Thyroid gland (tissue), 4 donors: Measurements from ENCODE around the gene SLC24A4. TPM values are rescaled to one million over a fixed set of nuclear protein-coding genes. Genes with fewer than 3 reads are reported as not detected.

Source experiments
- DNase-seq, 2 donors: peaks; one replicate each; pipeline ENCODE4 v3.0.0-alpha.2; 2019
- H3K27ac ChIP-seq, 3 donors: fragments of 200-600 bp; sonication (generic); 1 replicate in 2 of 3; 2 replicates in 1 of 3; pipeline ENCODE4 v1.5.1; 2016 to 2019; ENCODE audit warnings: mild to moderate bottlenecking in 1 of 3, moderate library complexity in 1 of 3
- H3K27me3 ChIP-seq: fragments of 200-600 bp; sonication (generic); one replicate; pipeline ENCODE4 v1.5.1; 2019
- H3K36me3 ChIP-seq, 2 donors: fragments of 200-600 bp; sonication (generic); one replicate each; pipeline ENCODE4 v1.5.1; 2016 to 2019
- H3K4me1 ChIP-seq, 2 donors: fragments of 200-600 bp; sonication (generic); one replicate each; pipeline ENCODE4 v1.5.1; 2017 to 2019
- H3K4me3 ChIP-seq, 3 donors: fragments of 200-600 bp; sonication (generic); replicated peaks in 1 of 3; 1 replicate in 2 of 3; 2 replicates in 1 of 3; pipeline ENCODE4 v1.5.1; 2016; ENCODE audit warnings: mild to moderate bottlenecking in 1 of 3
- H3K9me3 ChIP-seq: fragments of 200-600 bp; sonication (generic); one replicate; pipeline ENCODE4 v1.5.1; 2017
- CTCF ChIP-seq, 6 experiments: fragments of 200-600 bp in 3 of 6; fragments of 450-650 bp in 3 of 6; sonication (generic) in 3 of 6; IDR thresholded peaks; one replicate each; pipeline ENCODE4 v1.5.1; 2016 to 2019; ENCODE audit warnings: antibody characterized with exemption in 6 of 6, mild to moderate bottlenecking in 2 of 6, inconsistent platforms in 1 of 6, moderate library complexity in 1 of 6
- POLR2A ChIP-seq, 2 donors: fragments of 450-650 bp; IDR thresholded peaks; one replicate each; pipeline ENCODE4 v1.6.1; 2017; ENCODE audit warnings: antibody characterized with exemption in 2 of 2, mild to moderate bottlenecking in 2 of 2, moderate library complexity in 1 of 2
- WGBS, 2 donors: methylation state at CpG; one replicate each; pipeline ENCODE4 v1.1.5; 2017; 5-methylcytosine and 5-hydroxymethylcytosine counted together
- intact Hi-C: fragments of 100-400 bp; cut with DNase I; formaldehyde crosslinking; loops from one replicate; pipeline ENCODE4 v1.15.1; 2023
- total RNA-seq, 4 donors: library from RNA; depleted of rRNA; stranded (reverse); fragments of >200 nt; gene quantifications; one replicate each; pipeline ENCODE4 v1.2.3, GENCODE V29; 2016

Gene SLC24A4
- total RNA-seq, 4 donors from 2014 or later, result 0.05 to 0.46 (median 0.19) TPM

GRCh38 chr14:92340071-92340470, 17.1 kb downstream of the SLC24A4 start:
- no peak for DNase-seq
- intact Hi-C loops, result no loop called here

GRCh38 chr14:92340931-92341330, 18.0 kb downstream of the SLC24A4 start:
- Histone ChIP-seq H3K9me3 (no peaks in the 10 kb centered on the region), H3K27ac (no peak overlapping the region), H3K36me3 (no peaks in the 10 kb centered on the region), H3K27me3 (no peaks in the 10 kb centered on the region), H3K4me1 (no peaks in the 10 kb centered on the region), H3K4me3 (no peak overlapping the region)
- intact Hi-C loops, result no loop called here
- TF ChIP-seq POLR2A (IDR thresholded peaks at IDR 0.05), result no peak
- DNase-seq, result no peak
- 58 to 68% methylated on average over 6 to 7 of the region's 7 CpGs for WGBS, 2 donors

More at GRCh38 chr14:92340071-92340470, 17.1 kb downstream of the SLC24A4 start:
- no peaks in the 10 kb centered on the region for H3K9me3 ChIP-seq
- H3K27ac ChIP-seq, result no peak overlapping the region
- H3K36me3 ChIP-seq, result no peaks in the 10 kb centered on the region
- H3K4me3 ChIP-seq, result no peak overlapping the region
- H3K27me3 ChIP-seq, result no peaks in the 10 kb centered on the region
- TF ChIP-seq CTCF (IDR thresholded peaks at IDR 0.05) (no peak), POLR2A (IDR thresholded peaks at IDR 0.05) (no peak)
- WGBS, 2 donors, result 74 to 80% methylated on average over 5 of the region's 5 CpGs
- no peaks in the 10 kb centered on the region for H3K4me1 ChIP-seq

- no peak for DNase-seq
- H3K9me3 ChIP-seq, result no peaks in the 10 kb centered on the region
- no peak overlapping the region for H3K27ac ChIP-seq
- no peaks in the 10 kb centered on the region for H3K27me3 ChIP-seq
- no peak overlapping the region for H3K4me3 ChIP-seq
- no peaks in the 10 kb centered on the region for H3K4me1 ChIP-seq
- 59 to 69% methylated on average over 6 of the region's 6 CpGs for WGBS, 2 donors
- intact Hi-C loops, result no loop called here
- no peaks in the 10 kb centered on the region for H3K36me3 ChIP-seq
- no peak for TF ChIP-seq CTCF (IDR thresholded peaks at IDR 0.05)
- no peak for TF ChIP-seq POLR2A (IDR thresholded peaks at IDR 0.05)
These were observed 18.8 kb downstream of the SLC24A4 start for GRCh38 chr14:92341791-92342190.

GRCh38 chr14:92348154-92348553, 25.2 kb downstream of the SLC24A4 start:
- intact Hi-C loops, result no loop called here
- Histone ChIP-seq H3K27me3 (no peaks in the 10 kb centered on the region), H3K9me3 (no peaks in the 10 kb centered on the region), H3K36me3 (no peaks in the 10 kb centered on the region), H3K4me3 (no peak overlapping the region), H3K4me1 (no peaks in the 10 kb centered on the region), H3K27ac (no peak overlapping the region)
- no peak for DNase-seq
- 29 to 55% methylated on average over 5 of the region's 5 CpGs for WGBS, 2 donors
- no peak for TF ChIP-seq POLR2A (IDR thresholded peaks at IDR 0.05)
- TF ChIP-seq CTCF (IDR thresholded peaks at IDR 0.05), result no peak

- TF ChIP-seq CTCF (IDR thresholded peaks at IDR 0.05) (no peak), POLR2A (IDR thresholded peaks at IDR 0.05) (no peak)
- H3K4me1 ChIP-seq, result no peaks in the 10 kb centered on the region
- WGBS, 2 donors, result 78 to 91% methylated on average over 1 of the region's 1 CpG
- H3K9me3 ChIP-seq, result no peaks in the 10 kb centered on the region
- no peaks in the 10 kb centered on the region for H3K36me3 ChIP-seq
- H3K27me3 ChIP-seq, result no peaks in the 10 kb centered on the region
- DNase-seq, result no peak
- no peak overlapping the region for H3K4me3 ChIP-seq
- intact Hi-C loops, result no loop called here
- H3K27ac ChIP-seq, result no peak overlapping the region
These were observed 28.8 kb downstream of the SLC24A4 start for GRCh38 chr14:92351750-92352149.
